Activated CD8-positive, alpha-beta memory T cell treated with anti-CD3 and anti-CD28 coated beads, Interleukin-2, amount 10 ng/mL, durations not matched to agents 7 days and 5 days (primary cell): ENCODE measurements around the gene IRF2BPL. TPM values are rescaled to one million over a fixed set of nuclear protein-coding genes. Genes with fewer than 3 reads are reported as not detected.

ENCODE experiments used
- ATAC-seq: fragments of 150-1000 bp; cut with Tn5 transposase; one replicate; pipeline ENCODE4 v1.10.0; 2021; ENCODE audit warnings: moderate library complexity
- CTCF ChIA-PET: fragments of 350-600 bp; sonication (Branson Sonifier 250); formaldehyde crosslinking; loops from one replicate; lab custom pipeline; 2021; ENCODE audit warnings: antibody characterized with exemption; lab: Charles Lee
- DNase-seq: peaks from one replicate; pipeline ENCODE4 v3.0.0-alpha.2; 2020
- H3K27ac Mint-ChIP-seq: one replicate; pipeline ENCODE4 v1.8.0; 2021; ENCODE audit warnings: mild to moderate bottlenecking, mixed read lengths
- H3K27me3 Mint-ChIP-seq: one replicate; pipeline ENCODE4 v1.8.0; 2021; ENCODE audit warnings: mixed read lengths
- H3K36me3 Mint-ChIP-seq: one replicate; pipeline ENCODE4 v1.8.0; 2021; ENCODE audit warnings: mild to moderate bottlenecking, mixed read lengths
- H3K4me1 Mint-ChIP-seq: one replicate; pipeline ENCODE4 v1.8.0; 2021; ENCODE audit warnings: mixed read lengths
- H3K4me3 Mint-ChIP-seq: one replicate; pipeline ENCODE4 v1.8.0; 2021; ENCODE audit warnings: mild to moderate bottlenecking, moderate library complexity, mixed read lengths
- H3K9me3 Mint-ChIP-seq: one replicate; pipeline ENCODE4 v1.8.0; 2022; ENCODE audit warnings: low read depth, mixed read lengths
- total RNA-seq, 2 experiments: library from RNA; stranded (reverse); gene quantifications; one replicate each; pipeline ENCODE4 v1.2.3, GENCODE V29; 2021

IRF2BPL gene
- total RNA-seq, 2 experiments from 2014 or later: 19.7 to 24.9 TPM

GRCh38 chr14:76997257-76997970 is 31.1 kb downstream of the IRF2BPL start:
- H3K27ac Mint-ChIP-seq: no peak overlapping the region
- H3K9me3 Mint-ChIP-seq: no peaks in the 10 kb centered on the region
- CTCF ChIA-PET: interaction anchor here (0.7 to 2.0 kb wide), 2 partner anchors 71 to 84 kb away, joined by 3 to 7 read pairs; no protein-coding TSS in a partner anchor
- no peak overlapping the region for H3K4me3 Mint-ChIP-seq
- peaks cover 2% of the 10 kb centered on the region for H3K4me1 Mint-ChIP-seq
- DNase-seq (no peak), ATAC-seq (no peak)
- no peaks in the 10 kb centered on the region for H3K36me3 Mint-ChIP-seq
- H3K27me3 Mint-ChIP-seq: peaks cover 5% of the 10 kb centered on the region

DNA sequence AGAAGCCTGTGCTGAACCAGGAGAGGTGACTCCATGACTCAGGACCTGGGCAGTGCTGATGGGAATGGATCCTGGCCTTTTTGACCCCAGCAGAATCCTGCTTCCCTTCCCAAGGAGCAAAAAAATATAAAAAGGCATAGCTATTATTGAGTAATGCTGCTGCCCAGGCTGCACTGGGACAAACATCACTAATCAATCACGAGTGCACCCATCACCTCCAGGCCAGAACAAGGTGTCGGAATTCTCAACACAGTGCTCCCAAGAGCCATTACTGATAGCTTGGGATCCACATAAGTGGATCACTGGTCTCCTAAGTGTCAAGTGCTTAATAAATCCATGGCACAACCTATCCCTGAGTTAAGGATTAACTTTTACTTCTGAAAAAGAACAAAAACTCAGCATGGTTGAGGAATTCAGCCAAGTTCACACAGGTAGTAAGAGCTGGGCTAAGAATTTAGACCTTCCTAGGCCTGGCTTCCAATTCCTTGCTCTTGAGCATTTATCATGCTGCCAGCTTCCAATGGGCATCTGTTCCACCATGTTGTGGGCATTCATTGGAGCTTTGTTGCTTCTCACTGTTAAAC is 31.9 kb downstream of the IRF2BPL start:
- no peak for DNase-seq
- H3K4me1 Mint-ChIP-seq: peaks cover 2% of the 10 kb centered on the region
- no peaks in the 10 kb centered on the region for H3K36me3 Mint-ChIP-seq
- H3K27ac Mint-ChIP-seq: no peak overlapping the region
- no peak overlapping the region for H3K4me3 Mint-ChIP-seq
- no peaks in the 10 kb centered on the region for H3K9me3 Mint-ChIP-seq
- ATAC-seq: no peak
- peaks cover 5% of the 10 kb centered on the region for H3K27me3 Mint-ChIP-seq
- CTCF ChIA-PET: no interaction called here

DNA sequence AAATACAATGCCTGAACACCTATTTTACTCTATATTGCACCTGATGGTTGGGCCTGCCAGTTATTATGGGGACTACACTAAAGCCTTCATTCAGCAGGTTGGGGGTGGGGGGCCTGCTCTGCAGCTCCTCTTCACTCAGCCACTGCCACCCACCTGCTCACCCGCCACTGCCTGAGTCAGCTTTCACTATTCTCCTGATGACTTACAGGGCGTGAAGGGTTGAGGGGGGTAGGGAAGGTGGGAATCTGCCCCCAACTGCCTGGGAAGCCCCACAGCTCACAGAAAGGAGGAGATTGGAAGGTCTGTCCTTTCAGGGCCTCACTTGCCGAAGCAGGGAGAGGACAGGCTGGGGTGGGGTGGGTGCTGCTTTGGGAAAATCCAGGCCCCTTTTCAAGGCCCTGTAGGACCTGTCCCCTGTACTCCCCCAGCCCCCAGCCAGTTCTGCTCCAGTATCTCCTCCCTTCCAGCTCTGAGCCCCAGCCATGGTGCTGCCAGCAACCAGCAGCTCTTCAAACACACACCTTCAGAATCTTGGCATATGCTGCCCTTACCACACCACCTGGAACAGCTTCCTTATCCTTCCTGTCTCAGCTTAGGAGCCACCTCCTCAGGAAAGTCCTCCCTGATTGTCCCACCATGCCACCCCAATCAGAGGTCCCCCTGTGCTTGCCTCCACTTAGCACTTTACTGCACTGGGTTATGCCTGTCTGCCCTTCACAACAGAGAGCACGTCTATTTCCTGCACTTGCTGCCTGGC is 33.1 kb downstream of the IRF2BPL start:
- H3K4me3 Mint-ChIP-seq: no peak overlapping the region
- DNase-seq (no peak), ATAC-seq (no peak)
- CTCF ChIA-PET: no interaction called here
- no peaks in the 10 kb centered on the region for H3K36me3 Mint-ChIP-seq
- peaks cover 2% of the 10 kb centered on the region for H3K4me1 Mint-ChIP-seq
- H3K27me3 Mint-ChIP-seq: peaks cover 5% of the 10 kb centered on the region
- no peak overlapping the region for H3K27ac Mint-ChIP-seq
- no peaks in the 10 kb centered on the region for H3K9me3 Mint-ChIP-seq

GRCh38 chr14:76993752-76994151 is 34.8 kb downstream of the IRF2BPL start:
- Mint-ChIP-seq H3K4me1 (peaks cover 2% of the 10 kb centered on the region), H3K27me3 (peaks cover 7% of the 10 kb centered on the region), H3K4me3 (no peak overlapping the region), H3K36me3 (no peaks in the 10 kb centered on the region), H3K27ac (no peak overlapping the region), H3K9me3 (no peaks in the 10 kb centered on the region)
- DNase-seq (no peak), ATAC-seq (no peak)
- CTCF ChIA-PET: no interaction called here

DNA sequence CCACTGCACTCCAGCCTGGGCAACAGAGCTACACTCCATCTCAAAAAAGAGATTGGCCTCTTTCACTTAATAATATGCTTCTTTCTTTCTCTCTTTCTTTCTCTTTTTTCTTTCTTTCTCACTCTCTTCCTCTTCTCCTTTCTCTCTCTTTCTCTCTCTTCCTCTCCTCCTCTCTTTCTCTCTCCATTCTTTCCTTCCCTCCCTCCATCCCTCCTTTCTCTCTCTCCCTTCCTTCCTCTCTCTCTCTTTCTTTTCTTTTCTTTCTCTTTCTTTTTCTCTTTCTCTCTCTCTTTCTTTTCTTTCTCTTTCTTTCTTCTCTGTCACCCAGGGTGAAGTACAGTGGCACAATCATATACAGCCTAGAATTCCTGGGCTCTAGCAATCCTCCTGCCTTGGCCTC is 38.4 kb downstream of the IRF2BPL start:
- Mint-ChIP-seq H3K36me3 (no peaks in the 10 kb centered on the region), H3K9me3 (no peaks in the 10 kb centered on the region), H3K27me3 (peaks cover 2% of the 10 kb centered on the region), H3K4me3 (no peak overlapping the region), H3K27ac (no peak overlapping the region), H3K4me1 (peaks cover 8% of the 10 kb centered on the region)
- CTCF ChIA-PET: interaction anchor here (0.6 kb wide), 1 partner anchor 81 kb away, joined by 3 read pairs; no protein-coding TSS in a partner anchor
- no peak for DNase-seq
- ATAC-seq: no peak

DNA sequence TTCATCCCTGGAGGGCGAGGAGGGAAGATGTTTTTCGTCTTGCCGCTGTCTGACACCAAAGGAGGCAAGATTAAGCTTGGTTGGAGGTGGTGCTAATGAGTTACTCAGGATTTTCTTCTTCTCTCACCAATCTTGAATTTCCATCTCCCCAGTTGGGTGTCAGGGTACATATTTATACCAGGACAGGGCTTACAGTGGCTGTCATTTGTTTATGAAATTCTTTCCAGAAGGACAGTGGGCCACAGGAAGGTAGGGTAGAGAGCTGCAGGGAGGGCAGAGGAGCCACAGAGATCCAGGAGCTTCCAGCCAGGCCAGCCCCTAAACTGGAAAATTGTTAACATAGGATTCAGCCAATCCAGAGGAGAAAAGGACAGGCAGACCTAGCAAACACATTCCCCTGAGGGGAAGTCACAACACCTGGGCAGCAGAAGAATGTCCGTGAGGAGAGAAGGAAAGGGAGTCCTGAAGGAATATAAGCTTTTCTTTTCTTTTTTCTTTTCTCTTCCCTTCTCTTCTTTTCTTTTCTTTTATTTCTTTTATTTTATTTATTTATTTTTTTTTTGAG is 40.5 kb downstream of the IRF2BPL start:
- H3K27me3 Mint-ChIP-seq: peaks cover 2% of the 10 kb centered on the region
- H3K9me3 Mint-ChIP-seq: no peaks in the 10 kb centered on the region
- ATAC-seq (no peak), DNase-seq (no peak)
- H3K4me3 Mint-ChIP-seq: no peak overlapping the region
- H3K4me1 Mint-ChIP-seq: peaks cover 6% of the 10 kb centered on the region
- CTCF ChIA-PET: interaction anchor here (1.3 to 1.5 kb wide), 2 partner anchors 75 to 112 kb away, joined by 4 read pairs; no protein-coding TSS in a partner anchor
- H3K36me3 Mint-ChIP-seq: no peaks in the 10 kb centered on the region
- H3K27ac Mint-ChIP-seq: no peak overlapping the region

- peaks cover 3% of the 10 kb centered on the region for H3K36me3 Mint-ChIP-seq
- H3K27ac Mint-ChIP-seq: no peak overlapping the region
- peaks cover 6% of the 10 kb centered on the region for H3K4me1 Mint-ChIP-seq
- CTCF ChIA-PET: interaction anchor here (0.9 to 1.6 kb wide), 2 partner anchors 67 to 72 kb away, joined by 3 to 5 read pairs; no protein-coding TSS in a partner anchor
- H3K4me3 Mint-ChIP-seq: no peak overlapping the region
- peaks cover 8% of the 10 kb centered on the region for H3K9me3 Mint-ChIP-seq
- H3K27me3 Mint-ChIP-seq: peaks cover 5% of the 10 kb centered on the region
- DNase-seq (no peak), ATAC-seq (no peak)
These were observed 42.3 kb downstream of the IRF2BPL start for GRCh38 chr14:76986231-76986565.

DNA sequence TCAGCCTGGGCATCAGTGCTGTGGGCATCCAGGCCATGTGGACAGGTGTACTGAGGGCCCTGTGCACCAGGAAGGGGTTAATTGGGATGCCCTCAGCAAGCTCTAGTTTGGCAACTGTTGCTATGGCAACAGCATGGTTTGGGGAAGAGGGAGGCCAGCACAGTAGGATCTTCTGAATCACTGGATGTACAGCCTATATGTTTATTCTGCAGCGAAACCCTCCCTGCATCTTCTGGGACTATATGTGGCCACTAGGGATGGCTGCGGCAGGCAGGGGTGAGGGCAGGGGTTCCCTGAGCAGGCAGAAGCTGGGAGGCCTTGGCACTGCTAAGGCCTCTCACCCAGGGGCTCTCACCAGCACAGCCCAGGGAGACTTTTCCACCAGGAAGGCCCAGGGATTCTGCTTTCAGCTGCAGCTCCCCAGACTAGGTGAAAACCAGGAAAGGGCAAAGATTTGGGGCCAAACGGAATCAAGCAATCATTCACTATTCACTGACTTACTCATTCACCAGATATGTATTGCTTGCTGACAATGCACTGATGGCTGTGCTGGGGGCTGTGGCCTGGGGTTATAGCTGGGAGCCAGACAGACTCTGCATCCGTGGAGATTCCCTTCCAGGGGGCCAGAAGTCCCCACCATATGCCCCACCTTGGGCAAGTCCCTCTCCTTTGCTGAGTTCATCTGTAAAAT is 42.8 kb downstream of the IRF2BPL start:
- Mint-ChIP-seq H3K27ac (no peak overlapping the region), H3K4me1 (peaks cover 6% of the 10 kb centered on the region), H3K4me3 (no peak overlapping the region), H3K9me3 (peaks cover 11% of the 10 kb centered on the region), H3K27me3 (peaks cover 5% of the 10 kb centered on the region), H3K36me3 (peaks cover 3% of the 10 kb centered on the region)
- ATAC-seq (no peak), DNase-seq (no peak)
- CTCF ChIA-PET: interaction anchor here (0.6 to 3.6 kb wide), 6 partner anchors 14 to 85 kb away, joined by 3 to 9 read pairs (median 4); no protein-coding TSS in a partner anchor

DNA sequence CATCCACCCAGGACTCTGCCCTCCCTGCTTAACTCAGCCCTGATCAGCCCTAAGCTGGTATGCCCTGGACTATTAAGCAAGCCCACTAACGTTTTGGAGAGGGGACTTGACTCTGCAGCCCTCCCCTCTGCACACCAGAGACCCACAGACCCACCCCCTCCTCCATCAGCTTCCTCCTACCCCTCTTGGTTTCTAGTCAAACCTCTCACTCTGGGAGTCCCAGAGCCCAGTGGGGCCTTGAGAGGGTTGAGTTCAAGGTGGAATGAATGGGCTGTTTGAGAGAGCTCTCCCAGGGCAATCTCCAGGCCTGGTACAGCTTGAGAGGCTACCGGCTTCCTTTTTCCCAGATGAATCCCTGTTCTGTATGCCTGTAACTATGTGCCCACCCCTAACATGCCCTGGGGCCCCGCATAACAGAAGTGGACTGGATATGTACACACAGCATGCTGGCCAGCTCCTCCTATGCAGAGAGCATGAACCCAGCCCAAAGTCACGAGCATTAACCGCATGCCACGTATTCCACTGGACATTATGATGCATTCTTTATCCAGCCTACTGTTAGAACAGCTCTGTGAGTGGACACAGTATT is 43.6 kb downstream of the IRF2BPL start:
- CTCF ChIA-PET: interaction anchor here (0.6 to 3.6 kb wide), 6 partner anchors 13 to 85 kb away, joined by 3 to 9 read pairs (median 4); no protein-coding TSS in a partner anchor
- Mint-ChIP-seq H3K27me3 (peaks cover 5% of the 10 kb centered on the region), H3K27ac (no peak overlapping the region), H3K36me3 (peaks cover 3% of the 10 kb centered on the region), H3K9me3 (peaks cover 11% of the 10 kb centered on the region), H3K4me3 (no peak overlapping the region), H3K4me1 (peaks cover 6% of the 10 kb centered on the region)
- no peak for DNase-seq
- ATAC-seq: no peak

DNA sequence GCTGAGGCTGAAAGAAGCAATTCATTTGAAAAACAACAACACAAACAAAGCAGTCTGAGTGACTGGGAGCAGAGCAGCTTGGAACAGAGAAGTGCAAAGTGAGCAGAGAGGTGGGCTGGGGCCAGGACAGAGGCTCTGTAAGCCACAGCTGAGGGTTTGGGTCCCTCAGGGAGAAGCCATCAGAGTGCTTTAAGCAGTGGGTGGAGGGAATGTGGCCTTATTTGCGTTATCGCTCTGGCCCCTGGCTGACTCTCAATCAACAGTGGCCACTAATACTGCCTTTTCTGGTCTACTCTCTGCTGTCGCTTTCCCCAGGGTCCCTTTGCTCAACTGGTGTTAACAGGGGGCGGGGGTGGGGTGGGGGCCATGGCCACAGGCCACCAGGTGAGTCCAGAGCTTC is 44.2 kb downstream of the IRF2BPL start:
- Mint-ChIP-seq H3K27me3 (peaks cover 4% of the 10 kb centered on the region), H3K36me3 (peaks cover 3% of the 10 kb centered on the region), H3K4me3 (no peak overlapping the region), H3K4me1 (peaks cover 8% of the 10 kb centered on the region), H3K9me3 (peaks cover 11% of the 10 kb centered on the region), H3K27ac (no peak overlapping the region)
- CTCF ChIA-PET: interaction anchor here (1.2 to 3.6 kb wide), 4 partner anchors 13 to 86 kb away, joined by 3 to 9 read pairs (median 4); no protein-coding TSS in a partner anchor
- ATAC-seq: no peak
- no peak for DNase-seq

DNA sequence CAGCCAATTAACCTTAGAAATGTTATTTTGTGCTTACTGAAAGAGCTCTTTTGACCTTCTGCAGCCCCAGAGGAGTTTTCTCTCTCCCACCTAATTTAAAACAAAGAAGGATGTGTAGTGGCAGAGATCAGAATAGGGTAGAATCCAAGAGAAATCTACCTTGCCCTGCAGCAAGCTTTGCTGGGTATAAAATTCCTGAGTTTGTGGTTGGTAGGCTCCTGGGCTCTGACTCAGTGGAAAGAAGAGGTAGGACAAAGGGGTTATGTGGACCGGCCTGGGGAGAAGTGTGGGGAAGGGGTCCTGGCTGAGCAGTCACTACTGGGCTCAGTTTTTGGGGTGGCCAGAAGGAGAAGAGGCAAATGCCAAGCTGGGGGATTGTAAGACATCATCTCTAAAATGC is 46.8 kb downstream of the IRF2BPL start:
- no peak overlapping the region for H3K4me3 Mint-ChIP-seq
- ATAC-seq (no peak), DNase-seq (no peak)
- peaks cover 11% of the 10 kb centered on the region for H3K9me3 Mint-ChIP-seq
- H3K27me3 Mint-ChIP-seq: peaks cover 4% of the 10 kb centered on the region
- no peak overlapping the region for H3K27ac Mint-ChIP-seq
- peaks cover 19% of the 10 kb centered on the region for H3K4me1 Mint-ChIP-seq
- CTCF ChIA-PET: no interaction called here
- H3K36me3 Mint-ChIP-seq: peaks cover 3% of the 10 kb centered on the region
